ENCODE measurements around the gene UCP2. TPM values are rescaled to one million over a fixed set of nuclear protein-coding genes. Genes with fewer than 3 reads are reported as not detected.

The UCP2 gene
- total and polyA plus RNA-seq, 9 donors = 3.7 to 86.9 (median 16.5) TPM

DNA sequence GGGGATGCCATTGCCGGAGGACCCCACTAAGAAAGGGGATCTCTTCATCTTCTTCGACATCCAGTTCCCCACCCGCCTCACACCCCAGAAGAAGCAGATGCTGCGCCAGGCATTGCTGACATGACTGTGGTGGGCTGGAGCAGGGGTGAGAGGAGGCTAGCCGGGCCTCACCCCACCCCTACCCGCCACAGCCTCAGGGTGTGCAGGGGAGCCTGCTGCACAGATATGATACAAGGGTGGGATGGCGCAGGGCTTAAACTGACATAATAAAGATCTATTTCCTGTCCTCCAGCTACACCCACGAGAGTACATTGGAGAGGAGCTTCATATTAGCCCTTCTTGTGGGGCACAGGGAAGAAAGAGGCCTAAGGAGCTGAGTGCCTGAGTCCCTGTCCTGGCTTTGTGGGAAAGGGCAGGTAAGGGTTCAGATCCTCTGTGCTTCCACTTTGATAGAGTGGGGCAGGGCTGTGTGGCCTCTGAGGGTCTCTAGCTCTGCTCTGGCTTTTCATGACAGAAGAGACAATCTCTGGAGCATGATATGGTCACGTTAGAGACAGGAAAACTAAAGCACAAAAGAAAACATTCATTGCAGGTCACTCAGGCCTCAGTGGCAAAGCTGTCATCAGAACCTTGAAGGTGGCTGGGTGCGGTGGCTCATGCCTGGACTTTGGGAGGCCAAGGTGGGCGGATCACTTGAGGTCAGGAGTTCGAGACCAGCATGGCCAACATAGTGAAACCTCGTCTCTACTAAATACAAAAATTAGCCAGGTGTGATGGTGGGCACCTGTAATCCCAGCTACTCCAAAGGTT, 12.4 kb downstream of the UCP2 start:
- no peaks in the 10 kb centered on the region for H3K36me3 ChIP-seq
- intact Hi-C loops (cut with DNase I) = loop anchor here in 1 of 4 donors (10.0 kb wide), 1 partner anchor 95 kb away; no protein-coding TSS in a partner anchor
- H3K4me3 ChIP-seq = no peak overlapping the region
- no peaks in the 10 kb centered on the region for H3K4me1 ChIP-seq (ENCODE audit: insufficient read depth)
- TF ChIP-seq POLR2A (IDR thresholded peaks at IDR 0.05) = no peak
- TF ChIP-seq, protein P1, sequence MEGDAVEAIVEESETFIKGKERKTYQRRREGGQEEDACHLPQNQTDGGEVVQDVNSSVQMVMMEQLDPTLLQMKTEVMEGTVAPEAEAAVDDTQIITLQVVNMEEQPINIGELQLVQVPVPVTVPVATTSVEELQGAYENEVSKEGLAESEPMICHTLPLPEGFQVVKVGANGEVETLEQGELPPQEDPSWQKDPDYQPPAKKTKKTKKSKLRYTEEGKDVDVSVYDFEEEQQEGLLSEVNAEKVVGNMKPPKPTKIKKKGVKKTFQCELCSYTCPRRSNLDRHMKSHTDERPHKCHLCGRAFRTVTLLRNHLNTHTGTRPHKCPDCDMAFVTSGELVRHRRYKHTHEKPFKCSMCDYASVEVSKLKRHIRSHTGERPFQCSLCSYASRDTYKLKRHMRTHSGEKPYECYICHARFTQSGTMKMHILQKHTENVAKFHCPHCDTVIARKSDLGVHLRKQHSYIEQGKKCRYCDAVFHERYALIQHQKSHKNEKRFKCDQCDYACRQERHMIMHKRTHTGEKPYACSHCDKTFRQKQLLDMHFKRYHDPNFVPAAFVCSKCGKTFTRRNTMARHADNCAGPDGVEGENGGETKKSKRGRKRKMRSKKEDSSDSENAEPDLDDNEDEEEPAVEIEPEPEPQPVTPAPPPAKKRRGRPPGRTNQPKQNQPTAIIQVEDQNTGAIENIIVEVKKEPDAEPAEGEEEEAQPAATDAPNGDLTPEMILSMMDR (IDR thresholded peaks at IDR 0.05) = no peak
- no peak for TF ChIP-seq EP300 (IDR thresholded peaks at IDR 0.05)
- no peaks in the 10 kb centered on the region for H3K9me3 ChIP-seq
- 85 to 88% (median 87%) methylated on average over 13 of the region's 13 CpGs for WGBS, 3 donors
- H3K27ac ChIP-seq = no peak overlapping the region
- no peaks in the 10 kb centered on the region for H3K27me3 ChIP-seq
- no peak for DNase-seq

DNA sequence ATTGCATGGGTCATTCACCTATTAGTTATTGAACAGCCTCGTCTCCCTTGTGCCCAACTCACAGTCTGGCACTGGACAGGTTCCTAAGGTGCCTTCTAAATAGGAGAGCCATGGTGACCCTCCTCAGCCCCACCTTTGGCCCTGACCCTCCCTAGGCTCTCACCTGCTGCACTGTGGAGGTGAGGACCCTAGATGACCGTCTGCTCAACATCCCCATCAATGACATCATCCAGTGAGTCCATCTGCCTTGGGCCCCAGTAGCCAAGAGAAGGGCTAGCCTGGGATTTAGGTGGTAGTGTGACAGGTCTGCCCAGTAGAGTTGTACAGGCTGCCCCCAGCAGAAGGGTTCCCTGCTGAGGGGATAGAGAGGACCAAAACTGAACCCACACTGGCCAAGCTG, 13.6 kb downstream of the UCP2 start:
- intact Hi-C loops (cut with DNase I) = loop anchor here in 1 of 4 donors (10.0 kb wide), 1 partner anchor 96 kb away; no protein-coding TSS in a partner anchor
- WGBS, 3 donors = 66 to 77% (median 70%) methylated on average over 2 of the region's 2 CpGs
- no peak for DNase-seq

DNA sequence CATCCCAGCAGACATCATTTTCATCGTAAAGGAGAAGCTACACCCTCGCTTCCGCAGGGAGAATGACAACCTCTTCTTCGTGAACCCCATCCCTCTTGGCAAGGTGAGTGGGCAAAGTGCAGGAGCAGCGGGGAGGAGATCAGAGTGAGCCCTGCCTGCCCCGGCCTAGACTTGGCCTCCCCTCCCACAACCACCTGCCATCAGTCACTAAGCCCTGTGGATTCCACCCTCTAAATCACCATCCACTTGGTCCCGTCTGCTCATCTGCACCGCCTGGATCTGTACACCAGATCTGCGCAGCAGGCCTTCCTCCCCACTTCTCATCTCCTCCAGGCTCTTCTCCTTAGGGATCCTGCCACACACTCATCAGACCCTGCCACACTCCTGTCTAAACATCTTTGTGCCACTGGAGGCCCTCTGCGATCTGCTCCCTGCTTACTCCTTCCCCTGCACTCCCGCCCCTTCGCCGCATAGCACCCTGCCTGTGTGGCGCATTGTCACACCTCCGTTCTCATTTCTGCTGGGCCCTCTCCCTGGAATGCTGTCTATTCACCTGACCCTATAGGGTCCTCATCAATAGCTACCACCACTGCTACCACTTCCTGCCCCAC, 14.2 kb downstream of the UCP2 start:
- TF ChIP-seq POLR2A (IDR thresholded peaks at IDR 0.05) (no peak), EP300 (IDR thresholded peaks at IDR 0.05) (no peak)
- TF ChIP-seq, protein P1 (IDR thresholded peaks at IDR 0.05) = no peak
- H3K4me1 ChIP-seq (ENCODE audit: insufficient read depth) = no peaks in the 10 kb centered on the region
- no peaks in the 10 kb centered on the region for H3K36me3 ChIP-seq
- intact Hi-C loops (cut with DNase I) = loop anchor here in 1 of 4 donors (10.0 kb wide), 1 partner anchor 96 kb away; no protein-coding TSS in a partner anchor
- H3K27ac ChIP-seq = no peak overlapping the region
- H3K27me3 ChIP-seq = no peaks in the 10 kb centered on the region
- DNase-seq = no peak
- no peak overlapping the region for H3K4me3 ChIP-seq
- no peaks in the 10 kb centered on the region for H3K9me3 ChIP-seq
- WGBS, 3 donors = 90 to 94% (median 92%) methylated on average over 15 of the region's 15 CpGs

More for the DNA sequence above, 13.6 kb downstream of the UCP2 start:
- no peaks in the 10 kb centered on the region for H3K4me1 ChIP-seq (ENCODE audit: insufficient read depth)
- TF ChIP-seq, protein P1 (IDR thresholded peaks at IDR 0.05) = no peak
- TF ChIP-seq POLR2A (IDR thresholded peaks at IDR 0.05) (no peak), EP300 (IDR thresholded peaks at IDR 0.05) (no peak)
- no peak overlapping the region for H3K27ac ChIP-seq
- H3K36me3 ChIP-seq = no peaks in the 10 kb centered on the region
- H3K4me3 ChIP-seq = no peak overlapping the region
- no peaks in the 10 kb centered on the region for H3K27me3 ChIP-seq
- no peaks in the 10 kb centered on the region for H3K9me3 ChIP-seq

DNA sequence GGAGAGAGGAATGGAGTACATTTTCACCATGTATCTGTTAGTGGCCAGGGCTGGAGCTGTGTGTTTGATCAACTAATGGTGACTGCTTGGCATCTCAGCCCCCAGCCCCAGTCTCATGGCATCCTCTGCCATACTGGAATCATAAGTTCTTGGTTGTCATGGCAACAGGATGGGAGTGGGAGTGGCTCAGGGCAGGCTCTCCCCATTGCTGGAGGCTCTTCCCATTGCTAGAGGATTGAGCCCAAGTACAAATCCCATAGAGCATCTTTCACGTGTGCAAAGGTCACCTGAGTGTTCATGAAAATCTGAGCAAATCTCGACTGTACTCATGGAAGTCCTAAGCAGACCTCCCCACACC, 16.9 kb downstream of the UCP2 start:
- Histone ChIP-seq H3K27ac (no peak overlapping the region), H3K4me1 (ENCODE audit: insufficient read depth) (no peaks in the 10 kb centered on the region), H3K36me3 (no peaks in the 10 kb centered on the region), H3K27me3 (no peaks in the 10 kb centered on the region), H3K9me3 (no peaks in the 10 kb centered on the region), H3K4me3 (no peak overlapping the region)
- 58 to 70% (median 58%) methylated on average over 2 of the region's 2 CpGs for WGBS, 3 donors
- DNase-seq = no peak
- intact Hi-C loops (cut with DNase I) = loop anchor here in 1 of 4 donors (10.0 kb wide), 1 partner anchor 99 kb away; no protein-coding TSS in a partner anchor
- no peak for TF ChIP-seq POLR2A (IDR thresholded peaks at IDR 0.05)
- TF ChIP-seq, protein P1 (IDR thresholded peaks at IDR 0.05) = no peak
- no peak for TF ChIP-seq EP300 (IDR thresholded peaks at IDR 0.05)
